ENCODE data around the gene DSCAM.

Gene DSCAM

GRCh38 chr21:40547906-40548513 lies 298.9 kb downstream of the DSCAM start:
- no peak for DNase-seq (ENCODE audit: low read depth)

- no peak for DNase-seq (ENCODE audit: low read depth)
Measured at GRCh38 chr21:40546647-40547046, 300.3 kb downstream of the DSCAM start.

GRCh38 chr21:40540216-40540615 lies 306.7 kb downstream of the DSCAM start:
- DNase-seq (ENCODE audit: low read depth): no peak

GRCh38 chr21:40534886-40535285 lies 312.1 kb downstream of the DSCAM start:
- DNase-seq (ENCODE audit: low read depth): no peak

GRCh38 chr21:40531431-40532110 lies 315.4 kb downstream of the DSCAM start:
- DNase-seq (ENCODE audit: low read depth): no peak

- no peak for DNase-seq (ENCODE audit: low read depth)
Measured at GRCh38 chr21:40531016-40531415, 315.9 kb downstream of the DSCAM start.

- no peak for DNase-seq (ENCODE audit: low read depth)
Measured at GRCh38 chr21:40517646-40518045, 329.3 kb downstream of the DSCAM start.

- no peak for DNase-seq (ENCODE audit: low read depth)
Measured at GRCh38 chr21:40516335-40516734, 330.6 kb downstream of the DSCAM start.

- no peak for DNase-seq (ENCODE audit: low read depth)
Measured at GRCh38 chr21:40512590-40512989, 334.4 kb downstream of the DSCAM start.

- no peak for DNase-seq (ENCODE audit: low read depth)
Measured at GRCh38 chr21:40507978-40508377, 339.0 kb downstream of the DSCAM start.

- DNase-seq (ENCODE audit: low read depth): no peak
Measured at GRCh38 chr21:40505681-40506080, 341.3 kb downstream of the DSCAM start.

GRCh38 chr21:40505244-40505643 lies 341.7 kb downstream of the DSCAM start:
- no peak for DNase-seq (ENCODE audit: low read depth)

- no peak for DNase-seq (ENCODE audit: low read depth)
Measured at GRCh38 chr21:40504825-40505224, 342.1 kb downstream of the DSCAM start.

- DNase-seq (ENCODE audit: low read depth): no peak
Measured at GRCh38 chr21:40496116-40496515, 350.8 kb downstream of the DSCAM start.

- DNase-seq (ENCODE audit: low read depth): no peak
Measured at GRCh38 chr21:40490408-40490807, 356.6 kb downstream of the DSCAM start.

- DNase-seq (ENCODE audit: low read depth): no peak
Measured at GRCh38 chr21:40489001-40489400, 358.0 kb downstream of the DSCAM start.

- no peak for DNase-seq (ENCODE audit: low read depth)
Measured at GRCh38 chr21:40481764-40482163, 365.2 kb downstream of the DSCAM start.

GRCh38 chr21:40474513-40474912 lies 372.4 kb downstream of the DSCAM start:
- DNase-seq (ENCODE audit: low read depth): no peak

GRCh38 chr21:40472013-40472412 lies 374.9 kb downstream of the DSCAM start:
- no peak for DNase-seq (ENCODE audit: low read depth)

GRCh38 chr21:40471103-40471502 lies 375.9 kb downstream of the DSCAM start:
- DNase-seq (ENCODE audit: low read depth): no peak

- no peak for DNase-seq (ENCODE audit: low read depth)
Measured at GRCh38 chr21:40466893-40467483, 380.0 kb downstream of the DSCAM start.

- no peak for DNase-seq (ENCODE audit: low read depth)
Measured at GRCh38 chr21:40465382-40465781, 381.6 kb downstream of the DSCAM start.

GRCh38 chr21:40463176-40463575 lies 383.8 kb downstream of the DSCAM start:
- no peak for DNase-seq (ENCODE audit: low read depth)

- DNase-seq (ENCODE audit: low read depth): no peak
Measured at GRCh38 chr21:40461008-40461407, 385.9 kb downstream of the DSCAM start.

Measured in activated T-cell treated with anti-CD3 and anti-CD28 coated beads for 24 hours (primary cell).